Gastrocnemius medialis (tissue), 4 donors: ENCODE results near the gene PTGES2.

Source experiments
- POLR2A ChIP-seq, 2 donors: fragments of 450-650 bp; IDR thresholded peaks; one replicate each; pipeline ENCODE4 v1.6.1; 2017; ENCODE audit warnings: antibody characterized with exemption in 2 of 2, mild to moderate bottlenecking in 2 of 2, moderate library complexity in 2 of 2
- TF ChIP-seq, protein P1 (sequence below), 5 experiments: fragments of 450-650 bp in 3 of 5; fragments of 200-600 bp in 2 of 5; sonication (generic) in 2 of 5; IDR thresholded peaks in 4 of 5; conservative IDR thresholded peaks in 1 of 5; 1 replicate in 4 of 5; 2 replicates in 1 of 5; pipeline ENCODE4 v1.5.1; 2016 to 2019; ENCODE audit warnings: antibody characterized with exemption in 5 of 5, mild to moderate bottlenecking in 3 of 5, moderate library complexity in 3 of 5

DNA sequence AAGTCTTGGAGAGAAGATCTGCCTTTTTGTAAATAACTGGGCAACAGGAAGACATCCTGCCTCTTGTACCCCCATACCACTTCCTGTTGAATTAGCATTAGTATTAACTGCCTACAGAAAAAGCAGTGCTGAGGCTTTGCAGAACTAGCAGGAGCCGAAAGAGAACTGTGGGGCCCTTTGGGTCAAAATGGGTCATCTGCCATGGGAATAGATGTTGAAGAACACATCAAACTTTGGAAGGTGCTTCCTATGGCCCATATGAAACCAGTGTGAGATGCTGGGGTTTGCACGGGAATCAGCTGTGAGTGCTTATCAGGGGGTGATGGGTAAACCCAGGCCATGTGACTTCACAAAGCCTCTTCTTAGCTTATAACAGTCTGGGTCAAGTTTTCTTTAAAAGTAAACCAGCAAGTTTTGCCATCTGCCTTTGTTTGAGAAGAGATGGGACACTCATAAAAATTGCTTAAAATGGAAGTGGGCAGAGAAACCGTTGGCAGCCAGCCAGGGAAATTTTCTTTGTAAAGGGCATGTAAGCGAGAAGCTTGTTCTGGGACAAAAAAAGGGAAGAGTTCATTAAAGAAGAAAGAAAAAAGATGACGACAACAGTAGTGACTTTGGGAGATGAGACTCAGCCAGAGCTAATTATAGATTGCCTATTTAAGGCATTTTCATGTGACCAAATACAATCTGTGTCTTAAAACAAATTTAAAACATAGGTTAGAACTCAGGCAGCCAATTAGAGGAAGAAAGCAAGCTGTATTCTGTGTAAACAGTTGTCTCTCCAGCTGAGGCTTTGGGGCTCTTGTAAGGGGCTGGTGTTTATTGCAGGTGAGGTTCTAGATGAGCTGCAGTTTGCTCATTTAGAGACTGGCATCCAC, 55.1 kb downstream of the PTGES2 start:
- TF ChIP-seq, protein P1, sequence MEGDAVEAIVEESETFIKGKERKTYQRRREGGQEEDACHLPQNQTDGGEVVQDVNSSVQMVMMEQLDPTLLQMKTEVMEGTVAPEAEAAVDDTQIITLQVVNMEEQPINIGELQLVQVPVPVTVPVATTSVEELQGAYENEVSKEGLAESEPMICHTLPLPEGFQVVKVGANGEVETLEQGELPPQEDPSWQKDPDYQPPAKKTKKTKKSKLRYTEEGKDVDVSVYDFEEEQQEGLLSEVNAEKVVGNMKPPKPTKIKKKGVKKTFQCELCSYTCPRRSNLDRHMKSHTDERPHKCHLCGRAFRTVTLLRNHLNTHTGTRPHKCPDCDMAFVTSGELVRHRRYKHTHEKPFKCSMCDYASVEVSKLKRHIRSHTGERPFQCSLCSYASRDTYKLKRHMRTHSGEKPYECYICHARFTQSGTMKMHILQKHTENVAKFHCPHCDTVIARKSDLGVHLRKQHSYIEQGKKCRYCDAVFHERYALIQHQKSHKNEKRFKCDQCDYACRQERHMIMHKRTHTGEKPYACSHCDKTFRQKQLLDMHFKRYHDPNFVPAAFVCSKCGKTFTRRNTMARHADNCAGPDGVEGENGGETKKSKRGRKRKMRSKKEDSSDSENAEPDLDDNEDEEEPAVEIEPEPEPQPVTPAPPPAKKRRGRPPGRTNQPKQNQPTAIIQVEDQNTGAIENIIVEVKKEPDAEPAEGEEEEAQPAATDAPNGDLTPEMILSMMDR (IDR thresholded peaks at IDR 0.05 in 4 of 5, conservative IDR thresholded peaks at IDR 0.05 in 1 of 5) = no peak
- no peak for TF ChIP-seq POLR2A (IDR thresholded peaks at IDR 0.05)
